Stimulated activated CD4-positive, alpha-beta T cell treated with anti-CD3 and anti-CD28 coated beads, Interleukin-1b, Interleukin-23, amount 100 ng/mL, for 1 hour (primary cell): Measurements from ENCODE around the gene CHKB.
"Not testable (repeated sequence)": the region's sequence is repeated elsewhere in the genome, so short reads cannot be mapped to it uniquely, and the experiment has no call there.

ENCODE experiments used
- DNase-seq, 2 donors: peaks; one replicate each; pipeline ENCODE4 v3.0.0-alpha.2; 2020; ENCODE audit warnings: low read depth in 2 of 2

Gene CHKB, protein sequence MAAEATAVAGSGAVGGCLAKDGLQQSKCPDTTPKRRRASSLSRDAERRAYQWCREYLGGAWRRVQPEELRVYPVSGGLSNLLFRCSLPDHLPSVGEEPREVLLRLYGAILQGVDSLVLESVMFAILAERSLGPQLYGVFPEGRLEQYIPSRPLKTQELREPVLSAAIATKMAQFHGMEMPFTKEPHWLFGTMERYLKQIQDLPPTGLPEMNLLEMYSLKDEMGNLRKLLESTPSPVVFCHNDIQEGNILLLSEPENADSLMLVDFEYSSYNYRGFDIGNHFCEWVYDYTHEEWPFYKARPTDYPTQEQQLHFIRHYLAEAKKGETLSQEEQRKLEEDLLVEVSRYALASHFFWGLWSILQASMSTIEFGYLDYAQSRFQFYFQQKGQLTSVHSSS

DNA sequence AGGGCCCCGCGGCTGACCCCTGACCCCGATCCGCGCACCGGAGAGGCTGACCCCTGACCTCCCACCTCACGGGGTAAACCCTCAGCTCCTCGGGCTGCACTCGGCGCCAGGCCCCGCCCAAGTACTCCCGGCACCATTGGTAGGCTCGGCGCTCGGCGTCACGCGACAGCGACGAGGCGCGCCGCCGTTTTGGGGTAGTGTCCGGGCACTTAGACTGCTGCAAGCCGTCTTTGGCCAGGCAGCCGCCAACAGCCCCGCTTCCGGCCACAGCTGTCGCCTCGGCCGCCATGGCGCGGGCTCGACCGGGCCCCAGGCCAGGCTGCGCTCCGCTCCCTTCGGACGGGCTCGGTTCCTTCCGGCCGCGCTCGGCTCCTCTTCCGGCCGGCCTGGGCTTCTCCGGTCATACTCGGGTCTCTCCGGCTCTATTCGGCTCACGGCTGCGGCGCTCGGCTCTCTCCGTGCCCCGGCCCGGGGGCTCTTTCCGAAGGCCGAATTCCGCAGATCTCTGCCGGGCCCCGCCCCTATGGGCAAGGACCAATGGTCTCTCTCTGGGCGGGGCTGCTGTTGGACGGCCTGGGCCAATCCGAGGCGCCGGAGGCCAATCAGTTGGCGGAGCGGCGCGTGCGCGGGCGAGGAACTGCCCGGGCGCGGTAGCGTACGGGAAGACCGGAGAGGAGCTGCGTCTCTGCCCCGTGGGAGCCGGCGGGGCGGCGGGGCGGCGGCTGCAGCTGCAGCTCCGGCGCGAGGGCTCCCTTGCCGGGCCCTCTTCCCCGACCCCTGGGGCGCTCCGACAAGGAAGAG, at the start of gene CHKB:
TSS of gene CHKB (minus strand) at position 357 of the 801 bp plus-strand sequence. CDS start at position 289, 68 bp downstream.
- peak; percentile 95 for DNase-seq

DNA sequence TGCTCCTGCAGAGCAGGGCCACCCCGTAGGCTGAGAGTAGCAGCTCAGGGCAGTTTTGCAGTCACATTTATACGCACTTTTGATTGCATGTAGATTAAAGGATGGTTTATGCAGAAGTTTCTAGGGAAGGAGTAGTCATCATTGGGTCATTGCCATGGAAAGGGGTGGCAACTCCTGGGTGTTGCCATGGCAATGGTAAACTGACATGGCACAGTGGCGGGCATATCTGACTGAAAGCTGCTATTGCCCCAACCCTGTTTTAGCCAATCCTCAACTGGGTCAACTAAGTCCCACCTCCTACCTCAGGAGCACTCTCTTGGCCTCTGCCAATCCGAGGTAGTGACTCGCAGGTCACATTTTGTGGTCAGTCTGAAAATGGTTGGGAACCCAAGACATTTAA, 47.7 kb upstream of the CHKB start:
- DNase-seq, result no peak

DNA sequence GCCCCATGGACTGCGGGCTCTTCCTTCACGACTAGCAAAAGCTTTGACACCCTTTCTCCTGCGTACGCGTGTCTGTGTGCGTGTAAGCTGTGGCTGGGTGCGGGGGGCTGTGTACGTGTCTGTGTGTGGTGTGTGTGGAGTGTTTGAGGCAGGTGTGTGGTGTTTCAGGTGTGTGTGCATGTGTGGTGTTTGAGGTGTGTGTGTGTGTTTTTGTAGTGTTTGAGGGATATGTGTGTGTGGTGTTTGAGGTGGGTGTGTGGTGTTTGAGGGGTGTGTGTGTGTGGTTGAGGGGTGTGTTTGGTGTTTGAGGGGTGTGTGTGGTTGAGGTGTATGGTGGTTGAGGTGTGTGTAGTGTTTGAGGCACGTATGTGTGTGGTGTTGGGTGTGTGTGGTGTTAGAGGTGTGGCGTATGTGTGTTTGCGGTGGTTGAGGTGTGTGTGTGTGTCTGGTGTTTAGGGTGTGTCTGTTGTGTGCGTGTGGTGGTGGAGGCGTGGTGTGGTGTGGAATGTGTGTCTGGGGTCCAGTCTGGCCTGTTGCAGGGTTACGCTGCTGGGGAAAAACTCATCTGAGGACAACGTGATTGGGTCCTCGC, 46.0 kb upstream of the CHKB start:
- DNase-seq, result no peak

DNA sequence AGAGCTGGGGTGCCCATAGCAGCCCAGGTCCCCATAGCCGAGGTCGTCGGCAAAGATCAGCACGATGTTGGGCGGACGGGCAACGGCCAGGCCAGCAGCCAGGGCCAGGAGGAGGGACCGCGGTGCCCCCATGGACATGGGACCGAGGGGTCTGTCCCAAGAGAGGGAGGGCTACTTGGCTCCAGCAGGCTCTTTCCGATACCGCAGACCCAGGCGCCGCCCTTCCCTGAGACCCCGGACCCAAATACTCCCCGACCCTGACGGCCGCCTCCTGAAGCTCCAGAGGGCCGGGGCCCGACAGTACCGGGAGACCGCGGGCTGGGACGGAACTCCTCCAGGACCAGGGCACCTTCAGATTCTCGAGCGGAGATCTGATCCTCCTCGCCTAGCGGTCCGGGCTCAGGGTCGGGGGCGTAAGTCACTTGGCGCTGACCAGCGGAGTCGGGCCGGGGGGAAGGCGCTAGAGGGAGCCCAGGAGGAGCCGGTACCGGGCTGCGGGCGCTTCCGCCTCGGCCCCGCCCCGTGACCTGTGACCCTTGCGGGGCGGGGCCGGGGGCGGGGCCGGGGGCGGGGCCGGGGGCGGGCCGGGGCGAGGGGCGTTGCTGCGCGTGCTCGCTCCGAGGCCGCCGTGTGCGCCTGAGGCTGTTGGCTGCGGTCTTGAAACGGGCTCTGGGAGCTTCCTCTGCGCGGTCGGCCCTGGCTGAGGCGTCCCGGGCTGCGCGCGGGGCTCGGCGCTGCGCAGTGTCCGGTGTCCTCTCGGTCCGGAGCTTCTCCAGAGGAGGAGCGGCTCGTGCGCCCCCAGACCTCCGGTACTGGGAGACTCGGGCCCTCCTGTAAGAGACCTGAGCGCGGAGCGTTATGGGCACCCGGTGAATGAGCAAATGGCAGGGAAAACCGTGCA, 45.2 kb upstream of the CHKB start, which contains the start of gene ARSA:
TSS of gene ARSA (minus strand) at position 511 of the 901 bp plus-strand sequence. CDS start at position 138, 373 bp downstream.
- peak; percentile 40 to 62 for DNase-seq

DNA sequence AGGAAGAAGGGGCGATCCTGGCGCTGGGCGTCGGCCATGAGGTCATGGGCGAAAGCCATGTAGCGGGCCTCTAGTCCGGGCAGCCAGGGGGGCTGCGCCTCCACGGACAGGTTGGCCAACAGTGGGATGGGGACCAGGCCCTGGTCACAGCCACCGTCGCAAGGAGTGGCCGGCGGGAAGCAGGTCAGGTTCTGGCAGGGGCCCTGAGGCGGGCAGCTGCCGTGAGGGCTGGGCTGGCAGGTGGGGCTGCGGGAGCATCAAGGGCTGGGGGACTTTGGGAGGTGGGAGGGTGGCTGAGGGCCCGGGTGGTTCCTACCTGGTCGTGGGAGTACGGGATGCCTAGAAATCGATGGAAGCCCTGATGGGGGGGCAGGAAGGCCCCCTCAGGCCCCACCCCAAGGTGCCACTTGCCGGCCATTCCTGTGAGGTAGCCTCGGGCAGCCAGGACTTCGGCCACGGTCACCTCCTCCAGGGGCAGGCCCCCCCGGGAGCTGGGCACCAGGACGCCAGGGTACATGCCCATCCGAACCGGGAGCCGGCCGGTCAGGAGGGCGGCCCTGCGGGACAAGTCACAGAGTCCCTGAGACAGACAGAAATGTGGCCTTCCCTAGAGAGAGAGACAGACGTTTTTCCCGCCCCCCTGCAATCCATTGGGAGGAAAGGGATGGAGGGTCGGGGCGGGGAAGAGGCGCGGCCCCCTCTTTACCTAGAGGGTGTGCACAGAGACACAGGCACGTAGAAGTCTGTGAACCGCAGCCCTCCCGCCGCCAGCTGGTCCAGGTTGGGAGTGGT, 44.4 kb upstream of the CHKB start:
- DNase-seq, result no peak

DNA sequence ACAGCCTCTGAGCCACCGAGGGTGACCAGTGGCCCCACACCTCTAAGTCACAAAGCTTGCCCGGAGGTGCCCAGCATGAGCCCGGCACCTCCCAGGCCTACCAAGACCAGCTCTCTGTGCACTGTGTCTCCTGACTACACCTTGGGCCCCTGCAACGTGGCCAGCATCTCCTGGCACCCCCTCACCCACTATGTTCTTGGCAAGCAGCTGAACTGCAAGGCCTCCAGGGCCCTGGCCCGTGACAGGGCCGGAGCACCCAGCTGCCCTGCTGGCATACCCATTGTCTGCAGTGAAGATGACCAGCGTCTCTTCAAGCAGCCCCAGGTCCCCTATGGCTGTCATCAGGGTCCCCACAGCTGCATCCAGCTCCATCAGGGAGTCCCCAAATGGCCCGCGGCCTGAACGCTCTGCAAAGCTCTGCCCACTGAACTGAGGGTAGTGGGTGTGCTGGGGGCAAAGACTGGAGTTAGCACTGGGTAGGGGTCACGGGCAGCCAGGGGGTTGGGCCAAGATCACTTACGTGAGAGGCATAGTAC, 43.7 kb upstream of the CHKB start:
- no peak for DNase-seq

DNA sequence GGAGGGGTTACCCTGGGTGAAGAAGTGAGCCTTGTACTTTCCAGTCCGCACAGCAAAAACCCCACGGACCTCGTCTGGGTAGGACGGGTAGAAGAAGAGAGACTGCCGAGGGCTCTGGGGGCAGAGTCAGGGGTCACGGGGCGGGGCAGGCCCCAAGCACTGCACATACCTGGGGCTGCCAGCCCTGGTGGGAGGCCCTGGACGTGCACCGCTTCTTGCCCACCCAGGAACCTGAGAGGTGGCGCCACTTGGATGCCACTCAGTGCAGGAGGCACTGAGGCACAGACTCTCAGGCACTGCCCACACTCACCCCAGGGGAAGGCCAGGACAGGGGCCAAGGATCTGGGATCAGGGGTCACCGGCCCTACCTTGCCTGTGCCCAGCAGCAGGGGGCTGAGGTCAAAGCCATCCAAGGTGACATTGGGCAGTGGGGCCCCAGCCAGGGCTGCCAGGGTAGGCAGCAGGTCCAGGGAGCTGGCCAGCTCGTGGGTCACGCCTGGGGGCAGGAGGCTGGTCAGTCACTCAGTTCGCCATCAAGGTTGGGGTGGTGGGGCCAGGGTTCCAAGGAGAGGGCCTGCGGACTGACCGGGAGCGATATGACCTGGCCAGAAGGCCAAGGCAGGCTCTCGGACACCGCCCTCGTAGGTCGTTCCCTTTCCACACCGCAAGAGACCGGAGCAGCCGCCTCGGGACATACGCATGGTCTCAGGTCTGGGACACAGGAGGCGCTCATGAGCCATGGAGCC, 43.1 kb upstream of the CHKB start:
- DNase-seq, result no peak

DNA sequence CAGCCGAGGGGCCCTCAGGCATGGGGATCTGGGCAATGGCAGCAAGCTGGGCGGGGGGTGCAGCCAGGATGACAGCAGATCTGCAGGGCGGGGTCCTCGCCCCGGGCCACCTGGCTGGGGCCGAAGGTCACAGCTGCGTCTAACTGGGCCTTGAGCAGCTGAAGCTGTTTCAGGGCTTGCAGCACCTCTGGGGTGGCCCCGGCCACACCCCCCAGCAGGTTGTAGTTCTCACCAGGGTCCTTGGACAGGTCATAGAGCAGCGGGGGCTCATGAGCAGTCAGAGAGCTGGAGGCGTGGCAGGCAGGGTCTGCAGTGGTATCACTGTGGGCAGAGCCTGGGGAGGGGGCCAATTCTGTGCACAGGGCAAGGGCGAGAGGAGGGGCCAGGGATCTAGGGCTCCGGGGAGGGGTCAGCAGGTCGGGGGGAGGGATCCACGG, 42.5 kb upstream of the CHKB start:
- no peak for DNase-seq

DNA sequence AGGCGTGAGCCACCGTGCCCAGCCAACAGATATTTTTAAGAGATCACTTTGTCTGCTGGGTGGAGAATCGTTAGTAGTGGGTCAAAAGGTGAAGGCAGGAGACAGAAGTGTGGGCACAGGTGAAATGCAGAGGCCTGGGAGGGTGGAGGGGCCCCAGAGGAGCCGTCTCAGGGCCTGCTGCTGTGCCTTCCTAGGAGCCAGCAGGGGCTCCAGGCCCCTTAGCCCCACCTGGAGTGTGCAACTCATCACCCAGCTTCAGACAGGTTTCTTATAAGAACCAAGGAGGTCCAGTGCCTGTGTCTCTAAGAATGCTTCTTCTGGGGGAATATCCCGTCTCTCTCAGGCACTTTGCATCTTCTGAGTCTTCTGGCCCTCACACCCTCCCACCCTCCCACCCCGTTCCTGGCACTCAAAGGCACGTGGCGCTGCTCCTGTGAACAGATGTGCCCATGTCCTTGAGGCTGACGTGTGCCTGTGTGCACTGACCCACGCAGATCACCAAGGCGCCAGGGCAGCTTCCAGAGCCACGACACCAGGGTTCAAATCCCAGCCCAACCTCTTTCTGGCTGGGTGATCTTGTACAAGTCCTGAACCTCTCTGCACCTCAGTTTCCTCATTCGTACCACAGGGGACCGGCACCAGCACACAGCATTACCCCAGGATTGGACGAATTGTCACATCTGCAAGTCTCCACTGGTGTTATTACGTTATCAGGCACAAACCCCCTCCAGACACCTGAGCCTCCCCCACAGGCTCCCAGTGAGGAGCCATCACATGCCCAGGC, 41.9 kb upstream of the CHKB start:
- DNase-seq, result no peak

DNA sequence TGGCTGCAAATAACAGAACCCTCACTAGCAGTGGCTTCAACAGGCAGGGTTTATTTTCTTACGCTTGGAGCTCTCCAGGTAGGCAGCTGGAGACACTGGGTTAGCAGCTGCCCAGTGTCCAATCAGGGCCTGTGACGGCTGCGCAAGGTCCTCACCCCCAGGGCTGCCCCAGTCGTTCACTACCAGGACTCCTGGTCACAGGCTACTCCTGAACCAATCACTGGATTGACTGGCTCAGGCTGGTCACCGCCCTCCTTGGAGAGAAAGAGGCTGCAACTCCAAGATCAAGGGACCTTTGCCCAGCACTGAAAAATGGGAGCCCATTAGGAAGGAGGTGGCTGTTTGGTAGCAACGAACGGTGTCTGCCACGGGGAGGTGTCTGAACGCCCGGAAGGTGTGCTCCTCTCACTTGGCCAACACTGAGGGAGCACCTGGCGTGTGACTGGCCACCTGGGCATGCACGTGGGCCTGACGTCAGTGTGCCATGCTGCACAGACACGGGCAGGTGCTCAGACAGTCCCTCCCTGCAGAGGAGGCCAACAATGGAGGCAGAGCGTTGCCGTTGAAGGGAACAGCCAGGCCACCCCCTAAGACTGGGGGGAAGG, 40.2 kb upstream of the CHKB start:
- no peak for DNase-seq

DNA sequence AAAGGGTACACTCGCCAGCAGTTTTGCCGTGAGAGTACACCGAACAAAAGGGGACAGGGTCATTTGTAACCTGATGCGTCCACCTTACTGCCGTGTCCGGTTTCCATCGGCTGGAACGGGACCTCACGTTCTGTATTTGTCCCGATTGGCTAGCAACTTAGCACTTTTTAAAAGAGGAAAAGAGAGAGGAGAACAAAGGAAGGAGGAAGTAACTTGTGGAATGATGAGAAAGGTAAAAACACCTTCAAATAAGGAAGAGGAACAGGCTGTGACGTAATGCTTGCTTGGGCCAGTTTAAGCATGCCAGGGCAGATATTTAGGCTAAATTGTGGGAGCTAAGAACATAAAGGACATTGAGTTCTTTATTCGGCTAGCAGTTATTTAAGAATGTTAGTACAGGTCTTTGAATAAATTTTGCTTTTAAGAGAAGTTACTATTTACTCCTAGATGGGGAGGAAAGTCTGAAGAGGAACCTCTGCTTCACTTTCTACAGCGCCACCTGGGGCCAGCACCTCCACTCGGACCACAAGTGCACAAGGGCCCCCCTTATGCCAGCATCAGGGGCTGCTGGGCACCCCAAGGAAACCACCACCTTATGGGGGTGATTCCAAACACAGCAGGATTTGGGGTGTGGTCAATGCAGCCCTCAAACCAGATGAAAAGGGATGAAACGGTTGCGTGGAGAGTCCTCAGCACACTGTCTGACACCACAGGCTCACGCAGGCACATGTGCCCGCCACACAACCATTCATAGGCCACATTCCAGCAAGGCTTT, 39.5 kb upstream of the CHKB start:
- DNase-seq, result no peak

DNA sequence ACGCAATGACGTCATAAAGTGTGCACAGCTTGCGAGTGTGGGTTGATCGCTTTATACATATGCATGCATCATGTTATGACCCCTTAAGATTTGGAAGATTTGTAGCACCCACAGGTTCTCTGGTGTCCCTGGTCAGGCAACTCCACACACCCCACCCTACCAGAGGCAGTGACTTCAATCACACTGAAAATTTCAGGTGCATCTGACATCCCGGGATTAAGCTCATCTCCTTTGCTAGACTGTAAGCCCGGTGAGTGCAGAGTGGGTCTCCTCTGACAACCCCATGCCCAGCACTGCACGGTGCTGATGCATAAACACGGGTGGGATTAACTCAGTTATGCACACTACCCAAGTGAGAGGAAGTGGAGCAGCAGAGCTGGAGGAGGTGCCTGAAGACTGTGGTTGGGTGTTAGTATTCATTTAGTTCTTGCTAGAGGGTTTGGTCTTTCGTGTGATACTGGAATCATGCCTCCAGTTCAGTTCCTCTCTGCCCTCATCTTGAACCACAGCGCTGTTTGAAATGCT, 38.8 kb upstream of the CHKB start:
- no peak for DNase-seq

DNA sequence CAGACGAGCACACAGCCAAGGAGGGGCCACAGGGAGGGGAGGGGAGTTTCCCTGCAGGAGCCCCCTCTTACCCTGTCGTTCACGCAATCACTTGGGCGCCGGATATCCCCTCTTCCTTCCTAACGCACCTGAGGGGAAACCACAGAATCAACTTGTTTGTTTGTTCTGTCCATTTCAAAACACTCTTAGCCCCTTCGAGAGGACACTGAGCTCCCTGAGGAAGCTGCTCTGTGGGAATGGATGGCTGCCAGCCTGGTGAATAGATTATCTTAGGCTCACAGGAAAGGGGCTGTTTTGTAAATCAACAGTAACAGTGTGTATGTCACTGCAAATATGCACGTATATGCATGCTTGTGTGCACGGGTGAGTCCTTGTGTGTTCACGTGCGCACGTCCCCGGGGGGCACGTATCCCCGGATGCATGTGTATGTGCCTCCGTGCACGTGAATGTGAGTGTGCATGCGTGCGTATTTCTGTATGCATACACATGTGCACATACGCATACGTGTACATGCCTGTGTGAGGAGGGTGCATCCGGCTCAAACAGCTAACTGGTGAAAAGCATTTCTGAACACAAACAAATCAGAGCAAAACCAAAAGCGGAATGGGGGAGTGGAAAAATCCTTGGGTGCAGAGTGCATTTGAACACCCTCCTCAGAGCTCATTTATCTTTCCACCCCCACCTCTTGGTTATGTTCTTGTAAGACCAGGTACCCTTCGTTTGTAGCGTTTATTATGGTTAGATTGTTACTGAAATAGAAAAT, 38.1 kb upstream of the CHKB start:
- no peak for DNase-seq

DNA sequence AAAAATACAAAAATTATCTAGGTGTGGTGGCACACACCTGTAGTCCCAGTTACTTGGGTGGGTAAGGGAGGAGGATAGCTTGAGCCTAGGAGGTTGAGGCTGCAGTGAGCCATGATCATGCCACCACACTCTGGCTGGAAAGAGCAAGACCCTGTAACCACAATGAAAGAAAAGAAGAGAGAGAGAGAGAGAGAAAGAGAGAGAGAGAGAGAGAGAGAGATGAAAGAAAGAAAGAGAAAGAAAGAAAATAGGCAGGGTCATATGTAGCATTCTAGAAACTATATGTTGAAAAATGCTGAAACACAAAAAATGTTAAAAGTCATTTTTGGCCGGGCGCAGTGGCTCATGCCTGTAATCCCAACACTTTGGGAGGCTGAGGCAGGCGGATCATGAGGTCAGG, 31.6 kb upstream of the CHKB start:
- not testable (repeated sequence) for DNase-seq

DNA sequence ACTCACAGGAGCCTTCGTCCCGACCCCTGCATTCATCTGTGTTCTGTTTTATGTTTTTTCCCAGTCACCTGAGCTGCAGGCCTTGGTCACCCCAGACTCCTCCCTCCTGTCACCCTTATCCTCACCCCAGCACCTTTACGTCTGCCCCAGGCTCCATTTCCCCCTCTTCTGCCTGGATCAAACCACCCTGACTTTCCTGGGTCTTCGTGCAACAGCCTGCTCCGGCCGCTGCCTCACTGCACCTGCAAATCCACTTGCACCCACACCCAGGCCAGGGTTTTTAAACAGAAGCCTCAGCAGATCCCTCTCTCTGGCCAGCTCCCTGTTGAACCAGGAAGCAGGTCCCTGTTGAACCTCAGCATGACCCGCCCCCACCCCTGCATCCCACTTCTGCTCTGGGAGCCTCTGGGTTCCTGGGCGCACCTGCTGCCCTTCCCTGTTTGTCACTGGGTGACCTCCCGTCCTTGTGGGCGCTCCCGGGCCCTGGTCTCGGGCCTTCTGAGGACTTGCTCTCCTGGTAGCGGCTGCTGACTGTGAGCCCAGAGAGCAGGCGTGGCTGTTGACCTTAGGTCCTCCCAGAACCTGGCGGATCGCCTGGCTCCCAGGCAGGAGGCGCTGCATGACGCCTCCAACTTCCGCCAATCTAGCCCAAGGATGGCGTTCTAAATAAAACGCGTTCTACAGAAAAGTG, 30.8 kb upstream of the CHKB start:
- DNase-seq, result no peak
